Measurements from ENCODE around the gene TNFRSF12A.
A peak's percentile ranks its signal among the peaks of the same experiment; 100 is the strongest.
"Not testable (repeated sequence)": the region's sequence is repeated elsewhere in the genome, so short reads cannot be mapped to it uniquely, and the experiment has no call there.

The TNFRSF12A gene

DNA sequence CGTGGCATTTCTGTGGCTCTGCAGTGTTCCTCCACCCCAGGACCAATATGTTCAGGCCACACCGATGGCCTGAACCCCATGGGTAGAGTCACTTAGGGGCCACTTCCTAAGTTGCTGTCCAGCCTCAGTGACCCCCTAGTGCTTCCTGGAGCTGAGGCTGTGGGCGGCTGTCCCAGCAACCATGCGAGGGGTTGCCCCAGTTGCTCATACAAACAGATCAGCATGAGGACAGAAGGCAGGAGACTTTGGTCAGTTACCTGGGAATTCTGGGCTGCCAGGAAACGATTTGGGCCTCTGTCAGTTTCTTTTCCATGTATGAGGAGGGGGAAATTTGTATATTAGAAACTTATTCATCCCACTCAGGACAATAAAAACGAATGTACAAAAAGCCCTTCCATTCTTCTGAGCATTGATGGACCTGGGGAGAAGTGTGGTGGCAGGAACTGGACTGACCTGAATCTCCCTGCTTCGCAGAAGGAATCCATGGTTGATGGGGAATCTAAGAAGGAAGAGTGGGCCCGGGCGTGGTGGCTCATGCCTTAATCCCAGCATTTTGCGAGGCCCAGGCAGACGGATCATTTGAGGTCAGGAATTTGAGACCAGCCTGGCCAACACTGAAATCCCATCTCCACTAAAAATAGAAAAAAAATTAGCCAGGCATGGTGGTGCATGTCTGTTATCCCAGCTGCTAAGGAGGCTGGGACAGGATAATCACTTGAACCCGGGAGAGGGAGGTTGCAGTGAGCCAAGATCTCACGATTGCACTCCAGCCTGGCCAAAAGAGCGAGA, 40.4 kb downstream of the TNFRSF12A start:
- no peak for FAIRE-seq
- no peak for DNase-seq (ENCODE audit: low spot score)

DNA sequence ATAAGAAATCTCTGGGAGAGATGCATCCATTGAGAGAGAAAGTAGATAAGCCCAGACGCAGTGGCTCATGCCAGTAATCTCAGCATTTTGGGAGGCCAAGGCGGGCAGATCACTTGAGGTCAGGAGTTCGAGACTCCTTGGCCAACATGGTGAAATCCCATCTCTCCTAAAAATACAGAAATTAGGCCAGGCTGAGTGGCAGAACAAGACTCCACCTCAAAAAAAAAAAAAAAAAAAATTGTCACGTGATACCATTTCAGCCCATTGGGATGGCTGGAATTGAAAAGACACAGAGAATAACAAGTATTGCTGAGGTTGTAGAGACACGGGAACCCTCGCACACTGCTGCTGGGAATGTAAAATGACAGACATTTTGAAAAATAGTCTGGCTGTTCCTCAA, 42.4 kb downstream of the TNFRSF12A start:
- no peak for FAIRE-seq
- no peak for DNase-seq (ENCODE audit: low spot score)

DNA sequence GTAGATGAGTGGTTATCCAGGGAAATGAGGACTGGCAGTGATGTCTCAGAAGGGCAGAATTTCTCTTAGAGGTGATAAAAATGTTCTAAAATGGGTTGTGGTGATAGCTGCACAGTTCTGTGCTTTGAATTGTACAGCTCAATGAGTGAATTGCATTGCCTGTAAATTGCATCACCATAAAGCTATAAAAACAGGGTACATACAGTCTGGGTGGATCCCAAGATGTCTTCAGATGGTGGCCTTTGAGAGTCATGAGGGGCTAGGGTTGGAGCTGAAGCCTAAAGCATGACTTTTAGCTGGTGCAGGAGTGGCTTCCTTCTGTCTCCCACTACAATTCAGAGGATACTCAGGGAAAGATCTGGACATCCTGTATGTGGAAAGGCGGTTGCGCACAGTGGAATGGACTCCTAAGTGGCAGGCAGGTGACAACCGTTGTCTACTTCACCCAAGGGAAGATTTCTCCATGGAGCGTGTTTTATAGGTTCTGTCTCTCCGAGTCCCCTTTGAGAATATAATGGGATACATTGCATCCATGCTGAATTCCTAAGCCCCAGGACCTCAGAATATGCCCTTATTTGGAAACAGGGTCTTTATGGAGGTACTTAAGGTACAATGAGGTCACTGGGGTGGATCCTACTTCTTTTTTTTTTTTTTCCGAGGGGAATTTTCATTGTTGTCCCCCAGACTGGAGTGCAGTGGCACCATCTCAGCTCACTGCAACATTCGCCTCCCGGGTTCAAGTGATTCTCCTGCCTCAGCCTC, 43.6 kb downstream of the TNFRSF12A start:
- FAIRE-seq = no peak

DNA sequence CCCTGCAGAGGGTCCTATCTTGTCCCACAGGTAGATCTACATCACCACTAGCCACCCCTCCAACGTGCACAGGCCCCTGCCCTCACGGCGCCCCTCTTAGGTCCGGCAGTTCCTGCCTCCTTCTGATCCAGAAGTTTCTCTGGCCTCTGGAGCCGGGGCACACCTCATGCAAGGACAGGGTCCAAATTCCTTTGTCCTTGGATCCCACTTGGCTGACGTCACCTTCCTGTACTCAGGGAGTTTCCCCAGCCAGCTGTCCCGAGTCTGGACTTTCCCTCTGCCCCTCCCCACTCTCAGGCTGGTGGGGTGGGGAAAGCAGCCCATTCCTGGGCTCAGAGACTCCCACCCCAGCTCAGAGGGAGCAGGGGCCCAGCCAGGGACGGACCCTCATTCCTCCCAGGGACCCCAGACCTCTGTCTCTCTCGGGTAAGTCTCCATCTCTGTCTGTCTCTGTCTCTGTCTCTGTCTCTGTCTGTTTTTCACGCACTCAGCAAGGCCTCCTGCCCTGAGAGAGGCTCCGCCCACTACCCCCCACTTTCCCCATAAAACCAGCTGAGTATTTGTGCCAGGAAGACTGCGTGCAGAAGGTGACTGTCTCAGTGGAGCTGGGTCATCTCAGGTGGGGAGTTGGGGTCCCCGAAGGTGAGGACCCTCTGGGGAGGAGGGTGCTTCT, 45.0 kb downstream of the TNFRSF12A start, which contains the start of gene IL32:
IL32 (plus strand) TSS at position 572 of the 673 bp plus-strand sequence. CDS start 172 bp downstream, outside the sequence.
- peak; percentile 76 for DNase-seq (ENCODE audit: low spot score)
- FAIRE-seq = no peak

More for the DNA sequence above, 43.6 kb downstream of the TNFRSF12A start:
- DNase-seq (ENCODE audit: low spot score) = no peak

DNA sequence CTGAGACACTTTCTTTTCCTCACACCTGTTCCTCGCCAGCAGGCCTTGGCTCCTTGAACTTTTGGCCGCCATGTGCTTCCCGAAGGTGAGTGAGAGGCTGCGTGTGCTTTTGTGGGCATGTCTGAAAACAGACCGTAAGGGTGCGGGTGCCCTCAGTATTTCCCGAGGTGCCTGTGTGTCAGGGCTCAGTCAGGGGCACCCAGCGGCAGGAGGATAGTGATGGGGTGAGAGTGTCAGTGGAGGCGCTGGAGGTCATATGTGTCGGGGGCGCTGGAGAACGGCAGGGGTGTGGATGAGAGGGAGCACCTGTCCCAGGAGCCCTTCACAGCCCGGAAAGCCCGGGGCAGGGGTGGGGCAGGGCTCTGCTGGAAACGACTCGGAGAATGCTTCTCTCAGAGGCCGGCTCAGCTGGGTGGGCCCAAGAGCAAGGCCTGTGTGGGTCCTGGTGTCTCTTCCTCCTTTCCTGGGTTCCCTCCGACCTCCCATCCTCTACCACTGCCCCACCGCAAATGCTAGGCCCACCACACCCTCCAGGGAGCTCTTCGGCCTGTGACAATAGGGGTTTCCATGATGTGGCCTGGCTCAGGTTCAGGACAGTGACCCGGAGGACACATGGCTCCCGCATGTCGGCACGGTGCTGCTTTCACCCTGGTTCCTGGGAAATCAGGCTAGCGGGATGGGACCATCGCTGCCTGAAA, 45.7 kb downstream of the TNFRSF12A start:
- DNase-seq (ENCODE audit: low spot score) (no peak), FAIRE-seq (no peak)

DNA sequence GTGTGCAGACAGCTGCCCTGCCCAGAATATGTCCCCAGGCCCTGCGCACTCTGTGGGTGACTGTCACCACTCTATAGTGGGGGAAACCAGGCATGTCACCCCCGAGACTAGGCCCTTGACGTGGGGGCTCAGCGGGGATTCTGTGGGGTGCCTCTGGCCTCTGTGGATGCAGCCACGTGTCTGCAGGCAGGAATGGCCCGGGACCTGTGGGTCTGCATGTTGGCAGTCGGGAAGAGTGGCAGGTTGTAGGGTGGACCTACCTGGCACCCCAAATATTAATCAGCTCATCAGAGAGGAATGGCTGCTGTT, 46.2 kb downstream of the TNFRSF12A start:
- no peak for FAIRE-seq

DNA sequence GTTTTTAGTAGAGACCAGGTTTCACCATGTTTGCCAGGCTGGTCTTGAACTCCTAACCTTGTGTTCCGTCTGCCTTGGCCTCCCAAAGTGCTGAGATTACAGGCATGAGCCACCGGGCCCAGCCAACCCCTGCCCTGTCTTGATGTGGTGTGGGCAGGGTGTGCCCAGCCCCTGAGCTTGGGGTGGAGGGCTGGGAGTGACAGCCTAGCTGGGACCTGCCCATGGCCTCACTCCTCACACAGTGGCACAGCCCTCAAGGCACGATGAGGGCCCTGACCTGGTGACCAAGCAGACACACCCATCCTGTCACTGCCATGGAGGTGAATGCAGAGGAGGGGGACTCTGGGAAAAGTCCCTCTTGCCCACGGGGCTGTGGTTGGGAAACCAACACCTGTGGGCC, 48.3 kb downstream of the TNFRSF12A start:
- DNase-seq (ENCODE audit: low spot score) = no peak
- FAIRE-seq = no peak

More for the DNA sequence above, 46.2 kb downstream of the TNFRSF12A start:
- DNase-seq (ENCODE audit: low spot score) = no peak

DNA sequence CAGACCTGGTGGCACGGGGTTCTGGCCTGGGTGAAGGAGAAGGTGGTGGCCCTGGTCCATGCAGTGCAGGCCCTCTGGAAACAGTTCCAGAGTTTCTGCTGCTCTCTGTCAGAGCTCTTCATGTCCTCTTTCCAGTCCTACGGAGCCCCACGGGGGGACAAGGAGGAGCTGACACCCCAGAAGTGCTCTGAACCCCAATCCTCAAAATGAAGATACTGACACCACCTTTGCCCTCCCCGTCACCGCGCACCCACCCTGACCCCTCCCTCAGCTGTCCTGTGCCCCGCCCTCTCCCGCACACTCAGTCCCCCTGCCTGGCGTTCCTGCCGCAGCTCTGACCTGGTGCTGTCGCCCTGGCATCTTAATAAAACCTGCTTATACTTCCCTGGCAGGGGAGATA, 49.0 kb downstream of the TNFRSF12A start:
- not testable (repeated sequence) for FAIRE-seq; DNase-seq (ENCODE audit: low spot score)

DNA sequence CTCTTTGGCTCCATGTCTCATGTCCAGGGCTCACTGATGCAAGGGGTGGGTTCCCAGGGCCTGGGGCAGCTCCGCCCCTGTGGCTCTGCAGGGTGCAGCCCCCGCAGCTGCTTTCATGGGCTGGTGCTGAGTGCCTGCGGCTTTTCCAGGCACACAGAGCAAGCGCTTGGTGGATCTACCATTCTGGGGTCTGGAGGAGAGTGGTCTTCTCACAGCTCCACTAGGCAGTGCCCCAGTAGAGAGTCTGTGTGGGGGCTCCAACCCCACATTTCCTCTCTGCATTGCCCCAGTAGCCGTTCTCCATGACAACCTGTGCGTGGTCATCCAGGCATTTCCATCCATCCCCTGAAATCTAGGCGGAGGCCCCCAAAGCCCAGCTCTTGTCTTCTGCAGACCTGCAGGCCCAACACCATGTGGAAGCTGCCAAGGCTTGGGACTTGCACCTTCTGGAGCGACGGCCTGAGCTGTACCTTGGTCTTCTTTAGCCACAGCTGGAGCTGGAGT, 50.5 kb downstream of the TNFRSF12A start:
- FAIRE-seq (no peak), DNase-seq (ENCODE audit: low spot score) (no peak)

DNA sequence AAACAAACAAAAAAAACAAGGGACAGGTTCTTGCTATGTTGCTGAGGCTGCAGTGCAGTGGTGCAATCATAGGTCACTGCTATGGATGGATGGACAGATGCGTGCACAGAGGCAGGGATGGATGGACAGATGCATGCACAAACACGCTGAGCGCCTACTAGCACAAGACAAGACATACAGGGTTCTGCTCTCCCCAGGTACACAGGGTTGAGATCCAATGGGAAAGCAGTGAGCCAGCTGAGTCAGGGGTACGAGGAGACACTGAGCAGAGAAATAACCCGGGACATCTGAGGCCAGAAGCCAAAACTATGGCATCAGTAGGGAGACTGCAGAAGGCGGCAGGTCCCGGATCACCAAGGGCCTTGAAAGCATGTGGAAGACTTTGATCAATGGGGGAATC, 51.5 kb downstream of the TNFRSF12A start:
- DNase-seq (ENCODE audit: low spot score) = no peak
- no peak for FAIRE-seq

All from urothelium cell line (cell line).